H1 (cell line): ENCODE results near the gene LYPD6B. TPM values are rescaled to one million over a fixed set of nuclear protein-coding genes. Genes with fewer than 3 reads are reported as not detected.

Experiments
- CTCF ChIA-PET: fragments of 300-600 bp; sonication (Branson Sonifier 250); formaldehyde crosslinking; loops from one replicate; lab custom pipeline; 2021; ENCODE audit not compliant: partially characterized antibody; lab: Charles Lee
- POLR2A ChIA-PET: fragments of 300-600 bp; sonication (Branson Sonifier 250); formaldehyde crosslinking; loops from one replicate; lab custom pipeline; 2021; ENCODE audit warnings: inconsistent platforms; ENCODE audit not compliant: partially characterized antibody; lab: Charles Lee
- DNase-seq, 2 experiments: peaks; one replicate each; pipeline versions ENCODE4 v3.0.0 to v3.0.0-alpha.2; 2010 to 2022; ENCODE audit warnings: low spot score in 2 of 2, low read depth in 1 of 2, mixed read lengths in 1 of 2
- FAIRE-seq: peaks from 2 replicates; lab custom pipeline; 2011; peaks lifted over from hg19 to GRCh38; lab: Jason Lieb, UNC
- H2AFZ ChIP-seq: 2 replicates; pipeline ENCODE4 v1.8.1; 2012; ENCODE audit warnings: low read length, inconsistent platforms
- H2AK5ac ChIP-seq: 2 replicates; pipeline ENCODE4 v1.6.1; 2013; ENCODE audit warnings: low read depth, low read length
- H2BK120ac ChIP-seq: replicated peaks from 2 replicates; pipeline ENCODE3; 2013; ENCODE audit warnings: low read depth, low read length, inconsistent platforms
- H2BK12ac ChIP-seq: 2 replicates; pipeline ENCODE4 v1.6.1; 2013; ENCODE audit warnings: low read depth, low read length
- H2BK15ac ChIP-seq: 2 replicates; pipeline ENCODE4 v1.6.1; 2013; ENCODE audit warnings: low read length
- H2BK20ac ChIP-seq: 2 replicates; pipeline ENCODE4 v1.6.1; 2013; ENCODE audit warnings: low read length
- H2BK5ac ChIP-seq: 2 replicates; pipeline ENCODE4 v1.6.1; 2013; ENCODE audit warnings: low read depth, low read length
- H3K14ac ChIP-seq: 2 replicates; pipeline ENCODE4 v1.6.1; 2013; ENCODE audit warnings: inconsistent platforms; ENCODE audit not compliant: insufficient read length
- H3K18ac ChIP-seq: 2 replicates; pipeline ENCODE4 v1.6.1; 2013; ENCODE audit warnings: low read length; ENCODE audit errors: extremely low read depth
- H3K23ac ChIP-seq: 2 replicates; pipeline ENCODE4 v1.6.1; 2013; ENCODE audit warnings: inconsistent platforms; ENCODE audit not compliant: insufficient read length
- H3K23me2 ChIP-seq: 2 replicates; pipeline ENCODE4 v1.6.1; 2013; ENCODE audit warnings: low read depth, low read length
- H3K27ac ChIP-seq: 2 replicates; pipeline ENCODE4 v1.6.1; 2011; ENCODE audit warnings: low read depth, low read length, inconsistent platforms
- H3K27me3 ChIP-seq, 4 experiments: replicated peaks in 1 of 4; 1 replicate in 1 of 4; 2 replicates in 3 of 4; pipeline versions ENCODE4 v1.6.1 to v1.8.1; 2011 to 2013; ENCODE audit warnings: low read length in 3 of 4, mild to moderate bottlenecking in 3 of 4, inconsistent platforms in 2 of 4, mixed read lengths in 2 of 4, moderate library complexity in 1 of 4; ENCODE audit not compliant: control insufficient read depth in 3 of 4, insufficient read depth in 3 of 4; ENCODE audit errors: extremely low read depth in 1 of 4
- H3K36me3 ChIP-seq, 4 experiments: 2 replicates each; pipeline versions ENCODE4 v1.6.1 to v1.8.1; 2011 to 2013; ENCODE audit warnings: mild to moderate bottlenecking in 4 of 4, low read length in 3 of 4, moderate library complexity in 2 of 4, control low read depth in 1 of 4, inconsistent platforms in 1 of 4; ENCODE audit not compliant: insufficient read depth in 4 of 4, control insufficient read depth in 2 of 4
- H3K4ac ChIP-seq: replicated peaks from 2 replicates; pipeline ENCODE3; 2013; ENCODE audit warnings: low read length, low read depth, mixed read lengths, inconsistent platforms; ENCODE audit not compliant: insufficient read length
- H3K4me1 ChIP-seq, 4 experiments: replicated peaks in 1 of 4; 1 replicate in 1 of 4; 2 replicates in 3 of 4; pipeline versions ENCODE4 v1.6.1 to v1.8.1; 2011 to 2013; ENCODE audit warnings: low read length in 3 of 4, inconsistent platforms in 2 of 4, mixed read lengths in 1 of 4; ENCODE audit not compliant: insufficient read depth in 4 of 4, control insufficient read depth in 3 of 4
- H3K4me2 ChIP-seq, 2 experiments: 2 replicates each; pipeline versions ENCODE4 v1.6.1 to v1.8.1; 2011 to 2013; ENCODE audit warnings: low read depth in 2 of 2, low read length in 2 of 2, control low read depth in 1 of 2, inconsistent platforms in 1 of 2, mild to moderate bottlenecking in 1 of 2; ENCODE audit not compliant: insufficient read depth in 1 of 2
- H3K4me3 ChIP-seq, 4 experiments: fragments of 200-600, 300-600 bp in 1 of 4; sonication (generic), shearing (Covaris generic), sonication (Bioruptor Twin) in 1 of 4; 2 replicates each; pipeline versions ENCODE4 v1.5.1 to v1.8.1; 2011 to 2016; ENCODE audit warnings: low read length in 4 of 4, low read depth in 3 of 4, control low read depth in 2 of 4, inconsistent platforms in 2 of 4, mild to moderate bottlenecking in 2 of 4, mixed read lengths in 1 of 4, moderate library complexity in 1 of 4; ENCODE audit not compliant: insufficient read depth in 2 of 4; ENCODE audit errors: extremely low read depth in 1 of 4
- H3K56ac ChIP-seq: replicated peaks from 2 replicates; pipeline ENCODE3; 2013; ENCODE audit warnings: low read depth, mild to moderate bottlenecking, mixed read lengths, low read length, inconsistent platforms; ENCODE audit not compliant: insufficient read length
- H3K79me1 ChIP-seq: 2 replicates; pipeline ENCODE4 v1.6.1; 2013; ENCODE audit warnings: low read depth, low read length, control low read depth
- H3K79me2 ChIP-seq, 2 experiments: 2 replicates each; pipeline versions ENCODE4 v1.6.1 to v1.8.1; 2012 to 2013; ENCODE audit warnings: low read length in 2 of 2, mild to moderate bottlenecking in 2 of 2, inconsistent platforms in 1 of 2; ENCODE audit not compliant: insufficient read depth in 2 of 2, control insufficient read depth in 1 of 2
- H3K9ac ChIP-seq, 4 experiments: replicated peaks in 1 of 4; 1 replicate in 1 of 4; 2 replicates in 3 of 4; pipeline versions ENCODE4 v1.6.1 to v1.8.1; 2011 to 2013; ENCODE audit warnings: low read depth in 3 of 4, low read length in 3 of 4, control low read depth in 2 of 4, mild to moderate bottlenecking in 2 of 4, moderate library complexity in 2 of 4, inconsistent platforms in 1 of 4; ENCODE audit errors: extremely low read depth in 1 of 4
- H3K9me3 ChIP-seq, 2 experiments: 2 replicates each; pipeline versions ENCODE4 v1.6.1 to v1.8.1; 2012 to 2013; ENCODE audit warnings: mild to moderate bottlenecking in 2 of 2, moderate library complexity in 2 of 2, control low read depth in 1 of 2, inconsistent platforms in 1 of 2, low read depth in 1 of 2, low read length in 1 of 2, mixed read lengths in 1 of 2; ENCODE audit not compliant: insufficient read depth in 2 of 2
- H4K20me1 ChIP-seq, 2 experiments: replicated peaks in 1 of 2; 2 replicates each; pipeline versions ENCODE3 to v1.8.1; 2011 to 2013; ENCODE audit warnings: inconsistent platforms in 2 of 2, low read length in 2 of 2, mild to moderate bottlenecking in 1 of 2; ENCODE audit not compliant: insufficient read depth in 2 of 2, control insufficient read depth in 1 of 2
- H4K5ac ChIP-seq: 2 replicates; pipeline ENCODE4 v1.6.1; 2013; ENCODE audit warnings: low read length, low read depth, mixed read lengths, inconsistent platforms; ENCODE audit not compliant: insufficient read length
- H4K8ac ChIP-seq: 2 replicates; pipeline ENCODE4 v1.8.0; 2013; ENCODE audit warnings: mild to moderate bottlenecking, moderate library complexity, low read length, inconsistent platforms; ENCODE audit not compliant: insufficient read depth; ENCODE audit errors: extremely low read depth
- H4K91ac ChIP-seq: replicated peaks from 2 replicates; pipeline ENCODE3; 2013; ENCODE audit warnings: low read length, mixed read lengths, inconsistent platforms; ENCODE audit not compliant: insufficient read length
- SIX5 ChIP-seq: IDR thresholded peaks from 2 replicates; pipeline ENCODE4 v1.6.1; 2011; ENCODE audit warnings: mild to moderate bottlenecking, low read depth, low read length
- SP2 ChIP-seq: IDR thresholded peaks from 2 replicates; pipeline ENCODE4 v1.6.1; 2012; ENCODE audit warnings: mild to moderate bottlenecking, low read length, inconsistent platforms
- TCF12 ChIP-seq: IDR thresholded peaks from 2 replicates; pipeline ENCODE4 v1.6.1; 2011; ENCODE audit warnings: low read depth, mild to moderate bottlenecking, low read length
- WGBS, 2 experiments: shearing (Covaris generic) in 1 of 2; methylation state at CpG; one replicate each; pipeline versions ENCODE4 v1.1.6 to v1.1.7; 2013 to 2015; ENCODE audit warnings: low lambda C conversion rate in 2 of 2, mixed read lengths in 2 of 2, inconsistent platforms in 1 of 2, low coverage in 1 of 2, missing lambda C conversion rate in 1 of 2; ENCODE audit not compliant: insufficient replicate concordance in 2 of 2, insufficient coverage in 1 of 2, insufficient read length in 1 of 2; ENCODE audit errors: extremely low coverage in 1 of 2, missing lambda C conversion rate in 1 of 2; 5-methylcytosine and 5-hydroxymethylcytosine counted together
- polyA plus RNA-seq, 7 experiments: library from polyadenylated mRNA; depleted of rRNA in 3 of 7; stranded (reverse) in 5 of 7; unstranded in 2 of 7; fragments of >200 nt in 5 of 7; fragments of 200-250 nt in 2 of 7; gene quantifications; 1 replicate in 5 of 7; 2 replicates in 1 of 7; 4 replicates in 1 of 7; pipeline versions ENCODE4 v1.2.1 to v1.2.3, GENCODE V29; 2011 to 2013; ENCODE audit warnings: missing spikeins in 2 of 7, mixed read lengths in 2 of 7
- total RNA-seq: library from RNA; stranded (reverse); fragmentation: NEBNext Ultra II Directional; extraction: Animal tissue kit (Norgen Biotek cat#: 25700); gene quantifications from 2 replicates; pipeline ENCODE4 v1.2.1, GENCODE V29; 2021
- TF ChIP-seq, protein P1 (sequence below): IDR thresholded peaks from 2 replicates; pipeline ENCODE4 v1.6.1; 2011; ENCODE audit warnings: low read length, improper control_type of control experiment

LYPD6B gene
- total and polyA plus RNA-seq, 2 of the 8 experiments (the other 6 are each of a cell fraction or from before 2014, with no cell fraction given): 2.2 to 3.5 TPM

DNA sequence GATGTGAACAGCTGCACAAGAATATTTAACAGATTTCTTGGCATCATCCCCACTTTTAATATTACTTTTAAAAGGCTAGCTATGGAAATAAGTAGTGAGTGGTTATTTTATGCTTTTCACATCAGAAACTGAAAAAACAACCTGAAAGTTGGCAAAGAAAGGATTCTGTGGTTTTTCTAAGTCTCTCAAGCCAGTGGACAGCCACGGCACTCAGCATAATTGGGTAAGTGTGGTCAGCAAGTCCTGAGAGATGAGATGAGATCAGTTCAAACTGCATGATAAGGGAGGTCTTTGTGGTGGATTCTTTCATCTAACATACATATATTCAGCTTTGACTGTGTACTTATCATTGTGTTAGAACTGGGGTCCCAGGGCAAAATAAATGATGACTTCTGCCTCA lies 105.2 kb downstream of the LYPD6B start:
- FAIRE-seq: no peak
- H3K56ac ChIP-seq: no peak overlapping the region
- no peaks in the 10 kb centered on the region for H3K79me2 ChIP-seq
- no peak overlapping the region for H3K4ac ChIP-seq
- 80% methylated on average over 1 of the region's 1 CpG; no CpG with 5 or more reads in 1 of the 2 experiments for WGBS, 2 experiments
- no peak overlapping the region for H3K14ac ChIP-seq
- no peak overlapping the region for H3K27ac ChIP-seq
- no peak overlapping the region for H3K23ac ChIP-seq
- H4K5ac ChIP-seq: no peak overlapping the region
- no peaks in the 10 kb centered on the region for H4K20me1 ChIP-seq
- H3K18ac ChIP-seq: no peak overlapping the region
- H3K4me3 ChIP-seq: no peak overlapping the region
- H2BK5ac ChIP-seq: no peak overlapping the region
- H4K8ac ChIP-seq: no peak overlapping the region
- H2BK12ac ChIP-seq: no peak overlapping the region
- peaks cover 0 to 4% (median 0%) of the 10 kb centered on the region in 4 experiments; a peak in 2 of 7 replicates for H3K4me1 ChIP-seq
- H2AFZ ChIP-seq: no peak overlapping the region
- ChIA-PET CTCF (interaction anchor here (0.9 kb wide), 1 partner anchor 131 kb away, joined by 3 read pairs; no protein-coding TSS in a partner anchor), POLR2A (no interaction called here)
- H2BK120ac ChIP-seq: no peak overlapping the region
- no peaks in the 10 kb centered on the region for H3K36me3 ChIP-seq
- no peaks in the 10 kb centered on the region for H3K79me1 ChIP-seq
- DNase-seq: no peak
- no peaks in the 10 kb centered on the region for H3K9me3 ChIP-seq
- H3K27me3 ChIP-seq: no peaks in the 10 kb centered on the region
- no peak overlapping the region for H2BK20ac ChIP-seq
- H3K9ac ChIP-seq: no peak overlapping the region
- no peak overlapping the region for H4K91ac ChIP-seq
- H3K4me2 ChIP-seq: no peak overlapping the region
- no peak overlapping the region for H2AK5ac ChIP-seq
- no peak overlapping the region for H2BK15ac ChIP-seq
- no peaks in the 10 kb centered on the region; the same call in 1 of the 2 replicates for H3K23me2 ChIP-seq
- TF ChIP-seq, protein P1, sequence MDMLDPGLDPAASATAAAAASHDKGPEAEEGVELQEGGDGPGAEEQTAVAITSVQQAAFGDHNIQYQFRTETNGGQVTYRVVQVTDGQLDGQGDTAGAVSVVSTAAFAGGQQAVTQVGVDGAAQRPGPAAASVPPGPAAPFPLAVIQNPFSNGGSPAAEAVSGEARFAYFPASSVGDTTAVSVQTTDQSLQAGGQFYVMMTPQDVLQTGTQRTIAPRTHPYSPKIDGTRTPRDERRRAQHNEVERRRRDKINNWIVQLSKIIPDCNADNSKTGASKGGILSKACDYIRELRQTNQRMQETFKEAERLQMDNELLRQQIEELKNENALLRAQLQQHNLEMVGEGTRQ: no peak
- TF ChIP-seq SIX5 (no peak), SP2 (no peak), TCF12 (no peak)
